Fibroblast of lung (primary cell): Measurements from ENCODE around the gene PITPNB.

Experiments
- EZH2 ChIP-seq: IDR thresholded peaks from 2 replicates; pipeline ENCODE4 v1.5.1; 2012; ENCODE audit warnings: low read length, control low read depth, mild to moderate bottlenecking; ENCODE audit errors: missing control alignments
- TF ChIP-seq, protein P1 (sequence below), 2 donors: IDR thresholded peaks in 1 of 2; conservative IDR thresholded peaks in 1 of 2; 1 replicate in 1 of 2; 2 replicates in 1 of 2; pipeline ENCODE4 v1.5.1; 2011 to 2012; ENCODE audit warnings: low read length in 2 of 2, control low read depth in 1 of 2, inconsistent platforms in 1 of 2, low read depth in 1 of 2, mild to moderate bottlenecking in 1 of 2

DNA sequence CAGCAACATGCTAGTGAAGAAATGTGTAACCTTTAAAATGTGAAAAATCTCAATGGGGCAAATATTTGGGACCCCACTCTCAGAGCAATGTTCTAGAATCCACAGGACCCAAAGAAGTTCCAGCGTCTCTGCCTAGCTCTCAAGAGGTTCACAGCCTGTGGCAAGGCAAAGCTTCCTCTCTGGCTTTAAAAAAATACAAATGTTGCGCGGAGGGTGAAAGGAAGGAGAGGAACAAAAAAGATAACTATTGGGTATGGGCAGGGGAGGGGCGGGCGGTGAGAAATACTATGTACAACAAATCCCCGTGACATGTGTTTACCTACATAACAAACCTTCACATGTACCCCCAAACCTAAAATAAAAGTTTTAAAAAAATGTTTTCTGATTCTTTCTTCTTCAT lies 53.6 kb downstream of the PITPNB start:
- TF ChIP-seq, protein P1, sequence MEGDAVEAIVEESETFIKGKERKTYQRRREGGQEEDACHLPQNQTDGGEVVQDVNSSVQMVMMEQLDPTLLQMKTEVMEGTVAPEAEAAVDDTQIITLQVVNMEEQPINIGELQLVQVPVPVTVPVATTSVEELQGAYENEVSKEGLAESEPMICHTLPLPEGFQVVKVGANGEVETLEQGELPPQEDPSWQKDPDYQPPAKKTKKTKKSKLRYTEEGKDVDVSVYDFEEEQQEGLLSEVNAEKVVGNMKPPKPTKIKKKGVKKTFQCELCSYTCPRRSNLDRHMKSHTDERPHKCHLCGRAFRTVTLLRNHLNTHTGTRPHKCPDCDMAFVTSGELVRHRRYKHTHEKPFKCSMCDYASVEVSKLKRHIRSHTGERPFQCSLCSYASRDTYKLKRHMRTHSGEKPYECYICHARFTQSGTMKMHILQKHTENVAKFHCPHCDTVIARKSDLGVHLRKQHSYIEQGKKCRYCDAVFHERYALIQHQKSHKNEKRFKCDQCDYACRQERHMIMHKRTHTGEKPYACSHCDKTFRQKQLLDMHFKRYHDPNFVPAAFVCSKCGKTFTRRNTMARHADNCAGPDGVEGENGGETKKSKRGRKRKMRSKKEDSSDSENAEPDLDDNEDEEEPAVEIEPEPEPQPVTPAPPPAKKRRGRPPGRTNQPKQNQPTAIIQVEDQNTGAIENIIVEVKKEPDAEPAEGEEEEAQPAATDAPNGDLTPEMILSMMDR (conservative IDR thresholded peaks at IDR 0.05 in 1 of 2, IDR thresholded peaks at IDR 0.05 in 1 of 2; ENCODE audit: low read depth in 1 of 2, low read length in 2 of 2) = no peak
- TF ChIP-seq EZH2 = no peak
